HepG2 (cell line): Measurements from ENCODE around the gene UGCG. TPM values are rescaled to one million over a fixed set of nuclear protein-coding genes. Genes with fewer than 3 reads are reported as not detected.

Source experiments
- ATAC-seq: fragments of 200-7000 bp; cut with Tn5 transposase; 3 replicates; pipeline ENCODE4 v1.9.1; 2020; ENCODE audit warnings: mild to moderate bottlenecking, moderate library complexity
- BruUV-seq: library from RNA; stranded (reverse); fragments of 400-500 nt; replicated peaks from 2 replicates; lab custom pipeline; 2021; lab: Mats Ljungman, UMichigan
- CTCF ChIA-PET: fragments of 300-600 bp; formaldehyde crosslinking; extraction: SDS; loops from one replicate; lab custom pipeline; 2021; ENCODE audit warnings: low total read pairs, inconsistent platforms, low intra/inter-chr PET ratio; lab: Yijun Ruan, JAX
- POLR2A ChIA-PET: fragments of 350-600 bp; sonication (Branson Sonifier 250); formaldehyde crosslinking; loops from one replicate; lab custom pipeline; 2020; ENCODE audit warnings: antibody characterized with exemption, inconsistent platforms; lab: Yijun Ruan, JAX
- DNase-seq: peaks from one replicate; pipeline ENCODE4 v3.0.0-alpha.2; 2015; ENCODE audit warnings: low spot score
- FAIRE-seq: peaks from 3 replicates; lab custom pipeline; 2011; peaks lifted over from hg19 to GRCh38; lab: Jason Lieb, UNC
- H2AFZ ChIP-seq: one replicate; pipeline ENCODE4 v1.6.1; 2011; ENCODE audit warnings: low read length, inconsistent platforms
- H3K27ac ChIP-seq: fragments of 300-600 bp; 3 replicates; pipeline ENCODE4 v1.8.0; 2011; ENCODE audit warnings: mixed run types, mild to moderate bottlenecking, mixed read lengths, low read length, inconsistent platforms; ENCODE audit not compliant: insufficient read depth; ENCODE audit errors: extremely low read length
- H3K27me3 ChIP-seq, 2 experiments: fragments of 200-600 bp in 1 of 2; 2 replicates in 1 of 2; 3 replicates in 1 of 2; pipeline versions ENCODE4 v1.6.0 to v1.8.0; 2011; ENCODE audit warnings: low read length in 2 of 2, mild to moderate bottlenecking in 2 of 2, moderate library complexity in 2 of 2, inconsistent platforms in 1 of 2; ENCODE audit not compliant: insufficient read depth in 2 of 2, control insufficient read depth in 1 of 2
- H3K36me3 ChIP-seq, 2 experiments: fragments of 200-600 bp in 1 of 2; replicated peaks in 1 of 2; 2 replicates in 1 of 2; 3 replicates in 1 of 2; pipeline versions ENCODE4 v1.5.1 to v1.8.0; 2011; ENCODE audit warnings: low read length in 2 of 2, inconsistent platforms in 1 of 2; ENCODE audit not compliant: insufficient read depth in 2 of 2, control insufficient read depth in 1 of 2
- H3K4me1 ChIP-seq: 2 replicates; pipeline ENCODE4 v1.5.1; 2012; ENCODE audit warnings: low read length, inconsistent platforms; ENCODE audit not compliant: insufficient read depth
- H3K4me2 ChIP-seq: 2 replicates; pipeline ENCODE4 v1.6.0; 2011; ENCODE audit warnings: low read depth, low read length, inconsistent platforms
- H3K4me3 ChIP-seq, 3 experiments: fragments of 200-600 bp in 1 of 3; sonication (generic), shearing (Covaris generic) in 1 of 3; replicated peaks in 1 of 3; 2 replicates each; pipeline ENCODE4 v1.5.1; 2011 to 2016; ENCODE audit warnings: low read length in 3 of 3, inconsistent platforms in 2 of 3, low read depth in 2 of 3, mild to moderate bottlenecking in 2 of 3, control low read depth in 1 of 3, mixed read lengths in 1 of 3; ENCODE audit not compliant: insufficient read depth in 1 of 3
- H3K79me2 ChIP-seq: one replicate; pipeline ENCODE4 v1.6.1; 2011; ENCODE audit warnings: low read length, inconsistent platforms; ENCODE audit not compliant: insufficient read depth
- H3K9ac ChIP-seq: 2 replicates; pipeline ENCODE4 v1.6.0; 2011; ENCODE audit warnings: mild to moderate bottlenecking, low read depth, low read length, inconsistent platforms; ENCODE audit not compliant: insufficient read depth
- H3K9me3 ChIP-seq: 2 replicates; pipeline ENCODE4 v1.5.1; 2012; ENCODE audit warnings: mild to moderate bottlenecking, low read length
- H4K20me1 ChIP-seq: 2 replicates; pipeline ENCODE4 v1.6.0; 2011; ENCODE audit warnings: inconsistent platforms, mild to moderate bottlenecking, low read length, moderate library complexity; ENCODE audit not compliant: insufficient read depth
- ATRX ChIP-seq: sonication (generic); formaldehyde crosslinking; IDR thresholded peaks from 2 replicates; pipeline ENCODE4 v1.4.0; 2020; ENCODE audit warnings: missing genetic modification reagents, borderline replicate concordance
- CENPX ChIP-seq: sonication (generic); formaldehyde crosslinking; IDR thresholded peaks from 2 replicates; pipeline ENCODE4 v1.9.0; 2021; ENCODE audit warnings: mild to moderate bottlenecking, missing genetic modification reagents, moderate library complexity
- FOXA1 ChIP-seq, 2 experiments: fragments of 450-650 bp in 1 of 2; sonication (generic) in 1 of 2; formaldehyde crosslinking in 1 of 2; IDR thresholded peaks; 2 replicates each; pipeline versions ENCODE4 v1.4.0 to v1.6.1; 2016 to 2020; ENCODE audit warnings: missing genetic modification reagents in 1 of 2
- ISX ChIP-seq: sonication (generic); formaldehyde crosslinking; conservative IDR thresholded peaks from 2 replicates; pipeline ENCODE4 v1.5.0; 2020; ENCODE audit warnings: missing genetic modification reagents
- NAIF1 ChIP-seq: sonication (generic); formaldehyde crosslinking; IDR thresholded peaks from 2 replicates; pipeline ENCODE4 v1.5.0; 2020; ENCODE audit warnings: mild to moderate bottlenecking, missing genetic modification reagents, borderline replicate concordance
- NFIC ChIP-seq: IDR thresholded peaks from 2 replicates; pipeline ENCODE4 v1.6.1; 2012; ENCODE audit warnings: mild to moderate bottlenecking, low read length, inconsistent platforms
- RAD51 ChIP-seq: fragments of 450-650 bp; IDR thresholded peaks from 2 replicates; pipeline ENCODE4 v1.6.1; 2016; ENCODE audit warnings: borderline replicate concordance
- ZNF143 ChIP-seq: sonication (generic); formaldehyde crosslinking; IDR thresholded peaks from 2 replicates; pipeline ENCODE4 v1.4.0; 2020; ENCODE audit warnings: missing genetic modification reagents
- ZNF460 ChIP-seq: sonication (generic); formaldehyde crosslinking; IDR thresholded peaks from 2 replicates; pipeline ENCODE4 v1.5.1; 2020; ENCODE audit warnings: missing genetic modification reagents, mild to moderate bottlenecking, borderline replicate concordance
- ZNF468 ChIP-seq: sonication (generic); formaldehyde crosslinking; IDR thresholded peaks from 2 replicates; pipeline ENCODE4 v1.8.0; 2022; ENCODE audit warnings: mild to moderate bottlenecking, moderate library complexity, missing genetic modification reagents
- ZNF567 ChIP-seq: sonication (generic); formaldehyde crosslinking; IDR thresholded peaks from 2 replicates; pipeline ENCODE4 v1.8.1; 2023; ENCODE audit warnings: mild to moderate bottlenecking, missing genetic modification reagents, borderline replicate concordance
- ZNF83 ChIP-seq: sonication (generic); formaldehyde crosslinking; IDR thresholded peaks from 2 replicates; pipeline ENCODE4 v1.4.0; 2020; ENCODE audit warnings: missing genetic modification reagents, mild to moderate bottlenecking, borderline replicate concordance
- WGBS: methylation state at CpG from one replicate; pipeline ENCODE4 v1.1.6; 2017; ENCODE audit warnings: low lambda C conversion rate; 5-methylcytosine and 5-hydroxymethylcytosine counted together
- in situ Hi-C: cut with HindIII; loops from 2 replicates; pipeline ENCODE4 v1.10.0; 2017; ENCODE audit warnings: low pct_unique_long_range_greater_than_20kb; ENCODE audit not compliant: extremely low pct_ligation_motif_present
- intact Hi-C: fragments of 100-400 bp; cut with micrococcal nuclease; formaldehyde crosslinking; loops from one replicate; pipeline ENCODE4 v1.10.0; 2022; ENCODE audit not compliant: unreplicated experiment
- polyA plus RNA-seq, 8 experiments: library from polyadenylated mRNA; depleted of rRNA in 3 of 8; stranded (reverse) in 7 of 8; unstranded in 1 of 8; fragments of >200 nt; fragmentation: Illumina TruSeq in 4 of 8; extraction: Trizol in 4 of 8; gene quantifications; 2 replicates each; pipeline versions ENCODE4 v1.2.1 to v1.2.3, GENCODE V29; 2011 to 2016; ENCODE audit warnings: low read depth in 4 of 8, missing spikeins in 1 of 8, mixed read lengths in 1 of 8; ENCODE audit not compliant: insufficient read depth in 1 of 8
- total RNA-seq, 5 experiments: library from RNA; depleted of rRNA; stranded (reverse); fragments of >200 nt; fragmentation: Illumina TruSeq; extraction: Trizol; gene quantifications; 2 replicates each; pipeline ENCODE4 v1.2.3, GENCODE V29; 2016; ENCODE audit warnings: low read depth in 1 of 5
- TF ChIP-seq, protein P1 (sequence below): sonication (generic); formaldehyde crosslinking; IDR thresholded peaks from 2 replicates; pipeline ENCODE4 v1.8.1; 2022; ENCODE audit warnings: low read depth, mild to moderate bottlenecking, missing genetic modification reagents
- TF ChIP-seq, protein P2 (sequence below): sonication (generic); formaldehyde crosslinking; IDR thresholded peaks from 2 replicates; pipeline ENCODE4 v1.4.0; 2020; ENCODE audit warnings: missing genetic modification reagents

The UGCG gene
- total and polyA plus RNA-seq, 2 of the 13 experiments (the other 11 are each of a cell fraction or from before 2014, with no cell fraction given) = 10.5 to 13.9 TPM

DNA sequence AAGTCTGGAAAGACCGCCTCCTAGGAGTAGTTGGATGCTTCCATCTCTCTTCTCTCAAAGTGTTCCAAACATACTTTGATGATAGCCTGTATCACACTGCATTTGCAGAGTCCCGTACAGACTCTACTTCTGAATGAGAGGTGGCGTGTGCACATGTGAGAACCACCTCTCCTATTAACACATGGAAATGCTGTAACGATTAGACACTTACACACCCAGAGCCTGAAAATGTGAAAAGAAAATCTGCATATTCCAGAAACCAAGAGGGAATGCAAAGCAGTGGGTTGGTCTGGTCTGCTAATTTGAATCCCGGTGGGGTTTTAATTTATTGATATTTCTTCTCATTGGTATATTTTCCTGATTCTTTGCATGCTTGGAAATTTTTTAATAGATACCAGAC lies 10.5 kb downstream of the UGCG start:
- in situ Hi-C loops (no loop called here), intact Hi-C loops (no loop called here)
- Histone ChIP-seq H3K27me3 (no peaks in the 10 kb centered on the region), H3K4me2 (no peak overlapping the region), H2AFZ (no peak overlapping the region), H4K20me1 (peaks cover 8% of the 10 kb centered on the region), H3K36me3 (no peaks in the 10 kb centered on the region), H3K79me2 (peaks cover 73% of the 10 kb centered on the region), H3K9me3 (no peaks in the 10 kb centered on the region), H3K9ac (no peak overlapping the region), H3K4me1 (peaks cover 18% of the 10 kb centered on the region), H3K27ac (no peak overlapping the region), H3K4me3 (no peak overlapping the region)
- POLR2A ChIA-PET = no interaction called here
- DNase-seq = no peak
- no TSS peak for BruUV-seq
- whole genome bisulfite sequencing = 98% methylated on average over 5 of the region's 5 CpGs
- CTCF ChIA-PET = no interaction called here
- no peak for TF ChIP-seq ISX (CRISPR knock-in tag)
- TF ChIP-seq NFIC = no peak
- no peak for TF ChIP-seq RAD51
- TF ChIP-seq FOXA1 (IDR thresholded peaks at IDR 0.05) = no peak
- TF ChIP-seq FOXA1 (CRISPR knock-in tag; IDR thresholded peaks at IDR 0.05) = no peak
- no peak for TF ChIP-seq ZNF567
- no peak for TF ChIP-seq ZNF460
- TF ChIP-seq ZNF83 (CRISPR knock-in tag) = no peak
- TF ChIP-seq NAIF1 (CRISPR knock-in tag) = no peak
- TF ChIP-seq, protein P1, sequence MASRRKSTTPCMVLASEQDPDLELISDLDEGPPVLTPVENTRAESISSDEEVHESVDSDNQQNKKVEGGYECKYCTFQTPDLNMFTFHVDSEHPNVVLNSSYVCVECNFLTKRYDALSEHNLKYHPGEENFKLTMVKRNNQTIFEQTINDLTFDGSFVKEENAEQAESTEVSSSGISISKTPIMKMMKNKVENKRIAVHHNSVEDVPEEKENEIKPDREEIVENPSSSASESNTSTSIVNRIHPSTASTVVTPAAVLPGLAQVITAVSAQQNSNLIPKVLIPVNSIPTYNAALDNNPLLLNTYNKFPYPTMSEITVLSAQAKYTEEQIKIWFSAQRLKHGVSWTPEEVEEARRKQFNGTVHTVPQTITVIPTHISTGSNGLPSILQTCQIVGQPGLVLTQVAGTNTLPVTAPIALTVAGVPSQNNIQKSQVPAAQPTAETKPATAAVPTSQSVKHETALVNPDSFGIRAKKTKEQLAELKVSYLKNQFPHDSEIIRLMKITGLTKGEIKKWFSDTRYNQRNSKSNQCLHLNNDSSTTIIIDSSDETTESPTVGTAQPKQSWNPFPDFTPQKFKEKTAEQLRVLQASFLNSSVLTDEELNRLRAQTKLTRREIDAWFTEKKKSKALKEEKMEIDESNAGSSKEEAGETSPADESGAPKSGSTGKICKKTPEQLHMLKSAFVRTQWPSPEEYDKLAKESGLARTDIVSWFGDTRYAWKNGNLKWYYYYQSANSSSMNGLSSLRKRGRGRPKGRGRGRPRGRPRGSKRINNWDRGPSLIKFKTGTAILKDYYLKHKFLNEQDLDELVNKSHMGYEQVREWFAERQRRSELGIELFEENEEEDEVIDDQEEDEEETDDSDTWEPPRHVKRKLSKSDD (CRISPR knock-in tag) = no peak
- TF ChIP-seq CENPX (CRISPR knock-in tag) = no peak
- no peak for TF ChIP-seq ATRX
- TF ChIP-seq ZNF468 = no peak
- TF ChIP-seq, protein P2, sequence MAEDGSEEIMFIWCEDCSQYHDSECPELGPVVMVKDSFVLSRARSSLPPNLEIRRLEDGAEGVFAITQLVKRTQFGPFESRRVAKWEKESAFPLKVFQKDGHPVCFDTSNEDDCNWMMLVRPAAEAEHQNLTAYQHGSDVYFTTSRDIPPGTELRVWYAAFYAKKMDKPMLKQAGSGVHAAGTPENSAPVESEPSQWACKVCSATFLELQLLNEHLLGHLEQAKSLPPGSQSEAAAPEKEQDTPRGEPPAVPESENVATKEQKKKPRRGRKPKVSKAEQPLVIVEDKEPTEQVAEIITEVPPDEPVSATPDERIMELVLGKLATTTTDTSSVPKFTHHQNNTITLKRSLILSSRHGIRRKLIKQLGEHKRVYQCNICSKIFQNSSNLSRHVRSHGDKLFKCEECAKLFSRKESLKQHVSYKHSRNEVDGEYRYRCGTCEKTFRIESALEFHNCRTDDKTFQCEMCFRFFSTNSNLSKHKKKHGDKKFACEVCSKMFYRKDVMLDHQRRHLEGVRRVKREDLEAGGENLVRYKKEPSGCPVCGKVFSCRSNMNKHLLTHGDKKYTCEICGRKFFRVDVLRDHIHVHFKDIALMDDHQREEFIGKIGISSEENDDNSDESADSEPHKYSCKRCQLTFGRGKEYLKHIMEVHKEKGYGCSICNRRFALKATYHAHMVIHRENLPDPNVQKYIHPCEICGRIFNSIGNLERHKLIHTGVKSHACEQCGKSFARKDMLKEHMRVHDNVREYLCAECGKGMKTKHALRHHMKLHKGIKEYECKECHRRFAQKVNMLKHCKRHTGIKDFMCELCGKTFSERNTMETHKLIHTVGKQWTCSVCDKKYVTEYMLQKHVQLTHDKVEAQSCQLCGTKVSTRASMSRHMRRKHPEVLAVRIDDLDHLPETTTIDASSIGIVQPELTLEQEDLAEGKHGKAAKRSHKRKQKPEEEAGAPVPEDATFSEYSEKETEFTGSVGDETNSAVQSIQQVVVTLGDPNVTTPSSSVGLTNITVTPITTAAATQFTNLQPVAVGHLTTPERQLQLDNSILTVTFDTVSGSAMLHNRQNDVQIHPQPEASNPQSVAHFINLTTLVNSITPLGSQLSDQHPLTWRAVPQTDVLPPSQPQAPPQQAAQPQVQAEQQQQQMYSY (CRISPR knock-in tag) = no peak
- no peak for TF ChIP-seq ZNF143 (CRISPR knock-in tag)
- ATAC-seq = no peak
- FAIRE-seq = no peak
